GM12865 (cell line): ENCODE data around the gene SLC45A2.

Experiments used
- DNase-seq: peaks from one replicate; pipeline ENCODE4 v3.0.0; 2010; ENCODE audit warnings: low read depth
- H3K4me3 ChIP-seq: 2 replicates; pipeline ENCODE4 v1.5.1; 2011; ENCODE audit warnings: mild to moderate bottlenecking, low read depth, low read length, control low read depth
- TF ChIP-seq, protein P1 (sequence below): IDR thresholded peaks from 2 replicates; pipeline ENCODE4 v1.5.1; 2011; ENCODE audit warnings: low read length, control low read depth, low read depth, inconsistent platforms; ENCODE audit not compliant: insufficient read depth; ENCODE audit errors: missing control alignments

SLC45A2 gene

DNA sequence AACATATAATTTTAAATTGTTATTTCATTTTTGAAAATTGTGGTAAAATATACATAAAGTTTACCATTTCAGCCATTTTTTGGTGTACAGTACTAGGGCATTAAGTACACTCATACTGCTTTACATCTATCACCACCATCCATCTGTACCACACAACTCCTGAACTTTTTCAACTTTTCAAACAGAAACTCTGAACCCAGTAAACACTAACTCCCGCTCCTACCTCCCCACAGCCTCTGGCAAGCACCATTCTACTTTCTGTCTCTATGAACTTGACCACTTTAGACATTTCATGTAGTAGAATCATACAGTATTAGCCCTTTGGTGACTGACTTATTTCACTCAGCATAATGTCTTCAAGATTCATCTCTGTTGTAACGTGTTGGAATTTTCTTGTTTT is 8.4 kb upstream of the SLC45A2 start:
- TF ChIP-seq, protein P1, sequence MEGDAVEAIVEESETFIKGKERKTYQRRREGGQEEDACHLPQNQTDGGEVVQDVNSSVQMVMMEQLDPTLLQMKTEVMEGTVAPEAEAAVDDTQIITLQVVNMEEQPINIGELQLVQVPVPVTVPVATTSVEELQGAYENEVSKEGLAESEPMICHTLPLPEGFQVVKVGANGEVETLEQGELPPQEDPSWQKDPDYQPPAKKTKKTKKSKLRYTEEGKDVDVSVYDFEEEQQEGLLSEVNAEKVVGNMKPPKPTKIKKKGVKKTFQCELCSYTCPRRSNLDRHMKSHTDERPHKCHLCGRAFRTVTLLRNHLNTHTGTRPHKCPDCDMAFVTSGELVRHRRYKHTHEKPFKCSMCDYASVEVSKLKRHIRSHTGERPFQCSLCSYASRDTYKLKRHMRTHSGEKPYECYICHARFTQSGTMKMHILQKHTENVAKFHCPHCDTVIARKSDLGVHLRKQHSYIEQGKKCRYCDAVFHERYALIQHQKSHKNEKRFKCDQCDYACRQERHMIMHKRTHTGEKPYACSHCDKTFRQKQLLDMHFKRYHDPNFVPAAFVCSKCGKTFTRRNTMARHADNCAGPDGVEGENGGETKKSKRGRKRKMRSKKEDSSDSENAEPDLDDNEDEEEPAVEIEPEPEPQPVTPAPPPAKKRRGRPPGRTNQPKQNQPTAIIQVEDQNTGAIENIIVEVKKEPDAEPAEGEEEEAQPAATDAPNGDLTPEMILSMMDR: no peak
- H3K4me3 ChIP-seq: no peak overlapping the region
- DNase-seq: no peak

DNA sequence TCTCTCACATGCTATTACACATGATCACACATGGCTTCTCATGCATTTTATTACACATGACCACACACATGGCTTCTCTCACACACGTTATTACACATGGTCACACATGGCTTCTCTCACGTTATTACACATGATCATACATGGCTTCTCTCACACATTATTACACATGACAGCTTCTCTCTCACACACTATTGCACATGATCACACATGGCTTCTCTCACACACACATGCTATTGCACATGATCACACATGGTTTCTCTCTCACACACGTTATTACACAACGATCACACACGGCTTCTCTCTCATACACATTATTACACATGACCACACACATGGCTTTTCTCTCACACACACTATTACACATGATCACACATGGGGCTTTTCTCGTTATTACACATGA is 954 bp upstream of the SLC45A2 start:
- DNase-seq: no peak
- TF ChIP-seq, protein P1: no peak
- H3K4me3 ChIP-seq: no peak overlapping the region

DNA sequence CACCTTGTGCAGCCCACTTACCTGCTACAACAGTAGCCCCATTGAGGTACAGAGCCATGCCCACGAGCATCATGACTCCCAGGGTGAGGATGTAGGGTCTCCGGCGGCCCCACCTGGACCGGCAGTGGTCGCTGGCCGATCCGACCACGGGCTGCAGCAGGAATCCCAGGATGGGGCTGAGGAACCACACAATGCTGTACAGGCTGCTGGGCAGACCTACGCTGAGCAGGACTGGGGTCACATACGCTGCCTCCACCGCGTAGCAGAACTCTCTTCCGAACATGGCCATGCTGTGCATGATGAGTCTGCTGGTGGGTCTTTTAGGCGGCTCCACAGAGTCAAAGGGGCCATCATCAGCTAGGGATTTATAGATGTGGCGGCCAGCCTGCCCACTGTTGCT is 315 bp downstream of the SLC45A2 start:
- no peak overlapping the region for H3K4me3 ChIP-seq
- no peak for DNase-seq
- TF ChIP-seq, protein P1: no peak

DNA sequence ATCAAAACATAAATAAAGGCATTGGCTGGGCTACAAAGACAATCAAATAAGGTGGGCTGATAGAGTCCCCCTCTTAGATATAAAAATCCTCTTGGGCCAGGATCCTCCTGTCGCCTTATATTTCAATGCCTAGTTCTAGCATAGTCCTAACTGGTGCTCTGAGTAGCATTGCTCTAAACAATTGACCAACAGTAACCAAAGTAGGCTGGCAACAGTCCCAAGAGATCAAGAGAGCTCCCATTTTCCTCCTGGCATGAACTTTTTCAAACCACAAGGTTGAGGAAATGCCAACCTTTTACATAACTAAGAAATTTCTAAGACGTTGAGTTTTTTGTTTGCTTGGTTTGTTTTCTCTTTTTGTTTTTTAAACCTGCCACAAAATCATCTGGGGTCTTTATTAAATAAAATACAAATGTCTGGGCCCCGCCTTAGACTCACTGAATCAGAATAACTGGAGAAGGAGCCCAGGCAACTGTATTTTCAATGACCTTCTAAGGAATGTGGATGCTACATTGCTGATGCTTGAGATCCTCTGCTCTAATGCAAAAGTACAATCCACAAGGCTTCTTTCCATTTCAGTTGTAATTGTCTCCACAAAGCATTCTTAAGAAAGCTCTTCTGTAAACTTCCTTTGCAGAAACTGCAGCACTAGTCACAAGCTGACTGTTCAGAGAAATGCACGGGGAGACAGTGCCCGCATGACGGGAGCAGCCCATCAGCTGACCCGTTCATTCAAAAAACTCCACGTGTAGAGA is 2.9 kb downstream of the SLC45A2 start:
- TF ChIP-seq, protein P1: no peak
- DNase-seq: no peak
- no peak overlapping the region for H3K4me3 ChIP-seq

DNA sequence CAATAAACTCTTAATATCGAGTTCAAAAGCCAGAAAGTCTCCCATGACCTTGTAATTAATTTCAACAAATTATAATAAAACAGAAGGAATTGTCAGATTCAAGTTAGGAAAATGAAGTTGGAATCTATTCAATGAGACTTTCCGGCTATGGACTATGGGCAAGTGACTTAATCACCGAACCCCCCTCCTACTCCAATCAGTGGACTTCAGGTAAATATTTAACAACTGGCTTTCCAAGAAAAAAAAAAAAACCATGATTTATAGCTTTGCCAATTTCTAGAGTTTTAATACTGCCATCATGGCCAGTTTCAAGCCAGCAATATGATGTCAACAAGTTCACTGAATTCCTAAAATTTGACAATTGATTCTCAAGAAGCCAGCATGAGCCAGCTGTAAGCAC is 4.5 kb downstream of the SLC45A2 start:
- H3K4me3 ChIP-seq: no peak overlapping the region
- no peak for DNase-seq
- TF ChIP-seq, protein P1: no peak

DNA sequence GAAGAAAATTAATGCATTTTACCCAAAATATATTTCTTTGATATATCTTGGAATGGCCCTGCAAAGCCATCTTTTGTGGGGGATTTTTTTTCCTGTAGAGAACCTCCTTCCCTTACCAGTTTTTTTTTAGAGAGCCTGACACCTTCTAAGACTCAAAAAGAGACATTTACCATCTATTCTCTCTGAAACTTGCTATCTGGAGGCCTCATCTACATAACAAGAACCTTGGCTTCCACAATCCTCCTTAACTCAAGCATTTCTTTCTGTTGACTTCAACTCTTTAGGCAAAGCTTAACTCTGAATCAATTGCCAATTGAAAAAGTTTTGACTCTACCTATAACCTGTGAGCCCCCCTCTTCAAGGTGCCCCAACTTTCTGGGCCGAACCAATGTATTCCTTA is 6.2 kb downstream of the SLC45A2 start:
- no peak overlapping the region for H3K4me3 ChIP-seq
- DNase-seq: no peak
- TF ChIP-seq, protein P1: no peak

DNA sequence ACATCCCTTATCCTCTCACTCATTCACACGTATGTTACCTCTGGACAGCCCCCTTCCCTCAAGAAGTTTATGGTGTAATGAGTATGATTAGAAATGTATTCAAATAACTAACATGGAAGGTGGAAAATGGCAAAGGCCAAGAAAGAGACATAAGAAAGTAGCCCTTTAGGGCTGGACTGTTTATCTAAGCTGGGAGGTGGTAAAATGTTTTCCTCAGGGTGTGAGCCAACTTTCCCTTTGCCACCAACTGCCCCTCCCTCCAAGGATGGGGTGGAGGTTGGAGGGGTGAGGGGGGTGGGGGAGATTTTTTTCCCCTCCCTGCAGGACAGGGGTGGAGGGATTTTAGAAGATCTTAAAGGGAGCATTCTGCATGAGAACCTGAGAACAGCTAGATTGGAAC is 8.2 kb downstream of the SLC45A2 start:
- DNase-seq: no peak
- TF ChIP-seq, protein P1: no peak
- no peak overlapping the region for H3K4me3 ChIP-seq
